Cardiac muscle cell (in vitro differentiated cells and primary cell): ENCODE data around the gene HSDL1. TPM values are rescaled to one million over a fixed set of nuclear protein-coding genes. Genes with fewer than 3 reads are reported as not detected.

Experiments used
- DNase-seq, 2 donors: peaks; one replicate each; pipeline versions ENCODE4 v3.0.0 to v3.0.0-alpha.2; 2010 to 2017; ENCODE audit warnings: low read depth in 1 of 2, low spot score in 1 of 2
- H3K27ac ChIP-seq: fragments of 200-600 bp; sonication (generic); 2 replicates; pipeline ENCODE4 v1.5.1; 2016
- H3K27me3 ChIP-seq: fragments of 200-600 bp; sonication (generic); 2 replicates; pipeline ENCODE4 v1.6.0; 2016; ENCODE audit warnings: control low read depth
- H3K36me3 ChIP-seq: fragments of 200-600 bp; sonication (generic); 2 replicates; pipeline ENCODE4 v1.5.1; 2016; ENCODE audit warnings: control low read depth
- H3K4me1 ChIP-seq: fragments of 200-600 bp; sonication (generic); 2 replicates; pipeline ENCODE4 v1.8.1; 2017; ENCODE audit warnings: low read depth, mild to moderate bottlenecking, mixed run types
- H3K4me3 ChIP-seq: fragments of 200-600 bp; sonication (generic); 2 replicates; pipeline ENCODE4 v1.5.1; 2016; ENCODE audit warnings: mild to moderate bottlenecking
- H3K9me3 ChIP-seq: fragments of 200-600 bp; sonication (generic); 2 replicates; pipeline ENCODE4 v1.5.1; 2017; ENCODE audit warnings: low read depth, mild to moderate bottlenecking, control low read depth
- polyA plus RNA-seq: library from polyadenylated mRNA; unstranded; fragments of >200 nt; fragmentation: Nextera tagmentation; extraction: Ambion mirVana; gene quantifications from 2 replicates; pipeline ENCODE4 v1.2.1, GENCODE V29; 2016
- total RNA-seq: library from RNA; depleted of rRNA; stranded (reverse); fragments of >200 nt; gene quantifications from 2 replicates; pipeline ENCODE4 v1.2.3, GENCODE V29; 2016
- TF ChIP-seq, protein P1 (sequence below): IDR thresholded peaks from 2 replicates; pipeline ENCODE4 v1.5.1; 2012; ENCODE audit warnings: low read depth, mild to moderate bottlenecking, low read length

Gene HSDL1
- total and polyA plus RNA-seq, 2 experiments from 2014 or later = 51.7 to 60.0 TPM

DNA sequence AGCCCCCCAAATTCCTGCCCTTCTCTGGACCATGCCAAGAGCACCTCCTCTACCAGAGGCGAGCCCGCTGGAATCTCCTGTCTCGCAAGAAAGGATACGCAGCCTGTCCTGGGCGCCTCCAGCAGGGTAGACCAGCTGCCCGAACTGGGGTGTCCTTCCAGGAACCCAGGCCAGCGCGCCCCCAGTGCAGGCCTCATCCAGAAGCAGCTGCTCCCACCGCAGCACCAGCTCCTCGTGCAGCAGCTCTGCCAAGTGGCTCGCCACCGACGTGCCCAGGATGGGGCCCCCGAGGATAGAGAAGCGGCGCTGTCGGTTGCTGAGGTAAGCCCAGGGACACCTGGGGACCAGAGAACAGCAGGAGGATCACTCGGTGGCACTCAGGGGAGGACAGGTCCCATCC is 37.1 kb upstream of the HSDL1 start:
- no peak for DNase-seq
- no peak overlapping the region for H3K27ac ChIP-seq
- peaks cover 11% of the 10 kb centered on the region for H3K36me3 ChIP-seq
- no peaks in the 10 kb centered on the region for H3K27me3 ChIP-seq
- TF ChIP-seq, protein P1, sequence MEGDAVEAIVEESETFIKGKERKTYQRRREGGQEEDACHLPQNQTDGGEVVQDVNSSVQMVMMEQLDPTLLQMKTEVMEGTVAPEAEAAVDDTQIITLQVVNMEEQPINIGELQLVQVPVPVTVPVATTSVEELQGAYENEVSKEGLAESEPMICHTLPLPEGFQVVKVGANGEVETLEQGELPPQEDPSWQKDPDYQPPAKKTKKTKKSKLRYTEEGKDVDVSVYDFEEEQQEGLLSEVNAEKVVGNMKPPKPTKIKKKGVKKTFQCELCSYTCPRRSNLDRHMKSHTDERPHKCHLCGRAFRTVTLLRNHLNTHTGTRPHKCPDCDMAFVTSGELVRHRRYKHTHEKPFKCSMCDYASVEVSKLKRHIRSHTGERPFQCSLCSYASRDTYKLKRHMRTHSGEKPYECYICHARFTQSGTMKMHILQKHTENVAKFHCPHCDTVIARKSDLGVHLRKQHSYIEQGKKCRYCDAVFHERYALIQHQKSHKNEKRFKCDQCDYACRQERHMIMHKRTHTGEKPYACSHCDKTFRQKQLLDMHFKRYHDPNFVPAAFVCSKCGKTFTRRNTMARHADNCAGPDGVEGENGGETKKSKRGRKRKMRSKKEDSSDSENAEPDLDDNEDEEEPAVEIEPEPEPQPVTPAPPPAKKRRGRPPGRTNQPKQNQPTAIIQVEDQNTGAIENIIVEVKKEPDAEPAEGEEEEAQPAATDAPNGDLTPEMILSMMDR = no peak
- no peak overlapping the region for H3K4me3 ChIP-seq
- H3K9me3 ChIP-seq = no peaks in the 10 kb centered on the region
- no peaks in the 10 kb centered on the region for H3K4me1 ChIP-seq

DNA sequence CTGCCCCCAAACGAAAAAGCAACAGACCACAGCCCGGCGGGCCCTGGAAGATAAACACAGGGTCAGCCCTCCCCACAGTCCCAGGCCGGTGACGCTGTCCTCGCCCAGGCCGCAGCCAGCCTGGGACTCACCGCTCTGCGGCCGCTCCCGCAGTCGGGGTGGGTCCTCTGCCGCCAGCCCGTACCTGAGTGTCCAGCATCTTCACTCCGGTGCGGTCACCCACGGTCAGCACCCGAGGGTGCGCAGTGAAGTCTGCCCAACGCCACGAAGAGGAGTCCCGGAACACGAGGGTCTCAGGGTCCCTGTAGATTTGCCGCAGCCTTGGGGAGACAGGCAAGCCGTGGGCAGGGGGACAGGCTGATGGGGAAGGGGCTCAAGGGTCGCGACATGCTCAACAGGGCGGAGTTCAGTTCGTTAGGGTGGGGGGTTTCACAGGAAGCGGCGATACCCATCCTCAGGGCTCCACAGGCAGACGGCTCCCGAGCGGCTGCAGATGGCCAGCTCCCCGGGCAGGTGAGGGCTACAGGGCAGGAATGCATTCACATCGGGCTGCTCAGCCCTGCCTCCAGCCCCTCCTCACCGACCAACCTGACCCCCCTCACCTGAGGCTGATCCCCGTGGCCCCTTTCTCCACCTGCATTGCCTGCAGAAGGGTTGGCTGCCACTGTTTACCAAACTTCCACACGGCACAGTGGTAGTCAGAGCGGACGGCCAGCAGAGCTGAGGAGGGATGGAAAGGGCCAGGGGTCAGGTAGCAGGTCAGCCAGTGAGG is 36.4 kb upstream of the HSDL1 start:
- no peak for DNase-seq
- H3K4me3 ChIP-seq = no peak overlapping the region
- H3K27me3 ChIP-seq = no peaks in the 10 kb centered on the region
- no peak overlapping the region for H3K27ac ChIP-seq
- no peaks in the 10 kb centered on the region for H3K4me1 ChIP-seq
- H3K9me3 ChIP-seq = no peaks in the 10 kb centered on the region
- peaks cover 11% of the 10 kb centered on the region for H3K36me3 ChIP-seq
- TF ChIP-seq, protein P1 = no peak

DNA sequence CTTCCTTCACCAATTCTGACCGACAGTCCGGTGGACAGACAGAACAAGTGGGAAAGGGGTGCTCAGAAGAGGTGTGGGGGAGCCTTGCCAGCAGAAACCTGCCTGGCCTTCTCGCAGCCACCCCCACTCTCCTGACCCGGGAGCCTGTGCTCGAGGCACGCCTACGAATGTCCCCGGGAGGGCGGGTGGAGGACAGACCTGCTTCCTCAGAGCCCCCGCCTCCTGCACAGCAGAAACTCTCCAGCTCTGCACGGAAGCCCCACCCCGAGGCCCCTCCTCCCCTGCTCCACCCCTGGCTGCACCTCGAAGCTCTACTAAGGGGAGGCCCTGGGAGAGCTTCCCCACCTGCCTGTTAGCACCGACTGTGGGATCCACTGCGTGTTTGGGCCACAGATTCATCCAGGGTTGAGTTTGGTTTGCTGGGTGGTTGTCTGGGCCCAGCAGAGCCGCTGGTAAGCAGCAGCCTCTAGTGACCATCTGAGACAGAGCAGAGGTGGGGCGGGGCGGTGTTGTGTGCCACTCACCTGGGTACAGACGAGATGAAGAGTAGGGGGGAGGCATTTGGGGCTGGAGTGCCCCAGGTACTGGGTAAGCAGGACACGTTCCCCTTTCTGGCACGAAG is 35.7 kb upstream of the HSDL1 start:
- Histone ChIP-seq H3K27me3 (no peaks in the 10 kb centered on the region), H3K27ac (no peak overlapping the region), H3K36me3 (peaks cover 11% of the 10 kb centered on the region), H3K9me3 (no peaks in the 10 kb centered on the region), H3K4me3 (no peak overlapping the region), H3K4me1 (no peaks in the 10 kb centered on the region)
- TF ChIP-seq, protein P1 = no peak
- DNase-seq = no peak

DNA sequence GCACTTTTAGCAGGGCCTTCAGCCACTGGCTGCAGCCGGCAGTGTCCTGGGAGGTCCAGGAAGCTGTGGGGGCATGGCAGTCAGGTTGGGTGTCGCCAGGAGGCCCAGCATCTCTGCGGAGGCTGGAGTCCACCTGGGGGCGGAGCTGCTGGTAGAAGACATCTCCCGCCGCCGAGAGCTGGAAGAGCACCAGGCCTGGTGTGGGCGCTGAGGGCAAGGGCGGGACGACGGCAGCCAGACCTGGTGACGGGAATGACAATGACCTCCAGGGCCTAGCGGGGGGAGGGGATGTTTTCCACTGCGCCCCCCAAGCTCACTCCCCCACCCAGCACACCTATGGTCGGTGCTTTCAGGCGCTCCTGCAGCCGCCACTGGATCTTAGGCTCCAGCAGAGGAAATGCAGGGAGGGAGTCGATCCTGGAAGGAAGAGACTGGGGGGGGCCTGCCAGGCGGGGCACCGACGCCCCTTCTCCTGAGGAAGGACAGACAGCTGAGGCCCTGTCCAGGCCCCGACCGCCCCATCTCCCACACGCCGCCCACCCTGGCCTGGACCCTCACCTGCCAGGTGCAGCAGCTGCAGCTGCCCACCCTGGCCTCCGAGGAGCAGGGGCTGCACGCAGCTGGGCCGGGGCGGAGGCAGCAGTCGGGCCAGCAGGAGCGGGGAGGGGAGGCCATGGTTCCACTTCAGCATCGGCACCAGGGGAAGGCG is 34.8 kb upstream of the HSDL1 start:
- H3K4me3 ChIP-seq = no peak overlapping the region
- H3K9me3 ChIP-seq = no peaks in the 10 kb centered on the region
- no peak for DNase-seq
- no peak overlapping the region for H3K27ac ChIP-seq
- H3K36me3 ChIP-seq = peaks cover 11% of the 10 kb centered on the region
- TF ChIP-seq, protein P1 = no peak
- H3K4me1 ChIP-seq = no peaks in the 10 kb centered on the region
- H3K27me3 ChIP-seq = no peaks in the 10 kb centered on the region

DNA sequence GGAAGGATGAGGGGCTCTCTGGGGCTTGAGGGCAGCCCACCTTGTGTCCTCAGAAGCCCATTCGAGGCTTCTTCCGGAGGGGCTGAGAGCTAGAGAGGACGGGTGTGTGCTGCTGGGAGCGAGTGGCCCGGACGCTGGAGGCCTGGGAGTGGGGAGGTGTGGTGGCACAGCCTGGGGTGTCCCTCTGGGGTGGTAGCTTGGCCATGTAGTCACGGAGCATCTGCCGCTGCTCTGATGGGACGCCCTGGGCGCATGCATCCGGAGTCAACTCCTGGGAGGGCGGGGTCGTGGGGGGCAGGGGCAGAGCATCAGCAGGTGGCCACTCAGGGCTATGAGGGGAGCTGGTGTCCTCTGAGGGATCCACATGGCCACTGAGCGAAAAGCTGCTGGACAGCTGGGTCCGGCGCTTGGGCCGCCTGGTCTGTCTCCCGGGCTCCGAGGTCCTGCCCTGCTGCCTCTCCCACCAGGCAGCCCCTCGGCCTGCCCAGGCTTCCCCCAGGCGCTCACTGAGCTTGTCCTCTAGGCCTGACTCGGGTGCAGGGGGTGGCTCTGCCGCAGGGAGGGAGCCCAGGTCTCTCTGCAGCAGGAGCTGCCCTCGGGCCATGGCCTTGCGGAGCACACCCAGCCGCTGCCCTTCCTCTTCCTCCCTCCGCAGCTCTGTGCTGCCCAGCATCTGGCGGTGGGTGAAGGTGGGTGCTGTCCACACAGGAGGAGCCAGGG is 34.1 kb upstream of the HSDL1 start:
- no peak overlapping the region for H3K4me3 ChIP-seq
- H3K36me3 ChIP-seq = peaks cover 11% of the 10 kb centered on the region
- no peak overlapping the region for H3K27ac ChIP-seq
- TF ChIP-seq, protein P1 = no peak
- H3K4me1 ChIP-seq = no peaks in the 10 kb centered on the region
- H3K9me3 ChIP-seq = no peaks in the 10 kb centered on the region
- DNase-seq = no peak
- no peaks in the 10 kb centered on the region for H3K27me3 ChIP-seq
